Neural cell (in vitro differentiated cells): Measurements from ENCODE around the gene TSPOAP1.

Experiments used
- CTCF ChIP-seq: fragments of 450-650 bp; IDR thresholded peaks from 2 replicates; pipeline ENCODE4 v1.5.1; 2014; ENCODE audit warnings: antibody characterized with exemption, mild to moderate bottlenecking, moderate library complexity; ENCODE audit not compliant: poor library complexity, severe bottlenecking
- EP300 ChIP-seq: fragments of 450-650 bp; conservative IDR thresholded peaks from 2 replicates; pipeline ENCODE4 v1.6.1; 2014; ENCODE audit warnings: antibody characterized with exemption, mild to moderate bottlenecking, moderate library complexity; ENCODE audit not compliant: poor library complexity, severe bottlenecking
- EZH2 ChIP-seq: fragments of 200-600, 300-800 bp; shearing (Covaris generic), sonication (generic); IDR thresholded peaks from 2 replicates; pipeline ENCODE4 v1.6.1; 2014; ENCODE audit warnings: antibody characterized with exemption, low read length, borderline replicate concordance, mild to moderate bottlenecking; ENCODE audit not compliant: insufficient read depth, poor library complexity, severe bottlenecking
- POLR2AphosphoS5 ChIP-seq: IDR thresholded peaks from 2 replicates; pipeline ENCODE4 v1.6.1; 2012
- REST ChIP-seq: IDR thresholded peaks from 2 replicates; pipeline ENCODE4 v1.6.1; 2012; ENCODE audit warnings: borderline replicate concordance
- SMC3 ChIP-seq: fragments of 450-650 bp; conservative IDR thresholded peaks from 2 replicates; pipeline ENCODE4 v1.6.1; 2014; ENCODE audit warnings: antibody characterized with exemption, mild to moderate bottlenecking, moderate library complexity; ENCODE audit not compliant: poor library complexity

GRCh38 chr17:58315281-58315711, 13.3 kb downstream of the TSPOAP1 start:
- no peak for TF ChIP-seq CTCF
- no peak for TF ChIP-seq EP300
- TF ChIP-seq SMC3 = no peak
- no peak for TF ChIP-seq POLR2AphosphoS5
- TF ChIP-seq EZH2 = no peak
- no peak for TF ChIP-seq REST
